CD4-positive, alpha-beta T cell (primary cell): ENCODE data around the gene ST3GAL3. TPM values are rescaled to one million over a fixed set of nuclear protein-coding genes. Genes with fewer than 3 reads are reported as not detected.

Experiments used
- ATAC-seq: fragments of 200-7000 bp; cut with Tn5 transposase; one replicate; pipeline ENCODE4 v1.10.0; 2022; ENCODE audit warnings: mild to moderate bottlenecking; ENCODE audit not compliant: poor library complexity
- CTCF ChIA-PET: fragments of 350-600 bp; sonication (Branson Sonifier 250); formaldehyde crosslinking; loops from one replicate; lab custom pipeline; 2021; ENCODE audit warnings: antibody characterized with exemption, inconsistent platforms; lab: Charles Lee
- POLR2A ChIA-PET: fragments of 350-600 bp; sonication (Branson Sonifier 250); formaldehyde crosslinking; loops from one replicate; lab custom pipeline; 2021; ENCODE audit warnings: antibody characterized with exemption, inconsistent platforms; lab: Charles Lee
- DNase-seq, 14 experiments: peaks; one replicate each; pipeline ENCODE4 v3.0.0-alpha.2; 2013 to 2020; ENCODE audit warnings: mixed read lengths in 2 of 14
- H3K27ac ChIP-seq, 2 donors: one replicate each; pipeline versions ENCODE4 v1.5.1 to v1.7.0; 2013; ENCODE audit warnings: low read length in 2 of 2, low read depth in 1 of 2, mild to moderate bottlenecking in 1 of 2
- H3K27me3 ChIP-seq, 2 experiments: 1 replicate in 1 of 2; 2 replicates in 1 of 2; pipeline versions ENCODE4 v1.6.1 to v1.7.0; 2013; ENCODE audit warnings: low read length in 2 of 2, control low read depth in 1 of 2, mild to moderate bottlenecking in 1 of 2, moderate library complexity in 1 of 2; ENCODE audit not compliant: insufficient read depth in 2 of 2, control insufficient read depth in 1 of 2
- H3K36me3 ChIP-seq: one replicate; pipeline ENCODE4 v1.6.1; 2013; ENCODE audit warnings: low read length, control low read depth; ENCODE audit not compliant: insufficient read depth
- H3K4me1 ChIP-seq: one replicate; pipeline ENCODE4 v1.6.1; 2013; ENCODE audit warnings: low read length, control low read depth; ENCODE audit not compliant: insufficient read depth
- H3K4me3 ChIP-seq: one replicate; pipeline ENCODE4 v1.5.1; 2013; ENCODE audit warnings: mild to moderate bottlenecking, low read length, moderate library complexity
- H3K9me3 ChIP-seq, 2 experiments: 1 replicate in 1 of 2; 2 replicates in 1 of 2; pipeline versions ENCODE4 v1.6.1 to v1.7.0; 2013; ENCODE audit warnings: low read length in 2 of 2, mild to moderate bottlenecking in 2 of 2, control low read depth in 1 of 2, moderate library complexity in 1 of 2; ENCODE audit not compliant: control insufficient read depth in 1 of 2, insufficient read depth in 1 of 2
- H3K27ac Mint-ChIP-seq: one replicate; pipeline ENCODE4 v1.8.0; 2020; ENCODE audit warnings: mixed read lengths
- H3K27me3 Mint-ChIP-seq: one replicate; pipeline ENCODE4 v1.8.0; 2021; ENCODE audit warnings: mixed read lengths
- H3K36me3 Mint-ChIP-seq: one replicate; pipeline ENCODE4 v1.8.0; 2021; ENCODE audit warnings: low read depth, mixed read lengths
- H3K4me1 Mint-ChIP-seq: one replicate; pipeline ENCODE4 v1.8.0; 2021; ENCODE audit warnings: low read depth, mixed read lengths
- H3K4me3 Mint-ChIP-seq: one replicate; pipeline ENCODE4 v1.8.0; 2020; ENCODE audit warnings: mild to moderate bottlenecking, mixed read lengths
- H3K9me3 Mint-ChIP-seq: one replicate; pipeline ENCODE4 v1.8.0; 2020; ENCODE audit warnings: mixed read lengths
- CTCF ChIP-seq: fragments of 200-600 bp; IDR thresholded peaks from one replicate; pipeline ENCODE4 v1.8.0; 2022; ENCODE audit warnings: antibody characterized with exemption, mild to moderate bottlenecking
- intact Hi-C, 2 experiments: fragments of 100-400 bp; cut with DNase I in 1 of 2; cut with micrococcal nuclease in 1 of 2; formaldehyde crosslinking; loops; one replicate each; pipeline versions ENCODE4 v1.15.1 to v1.9.0; 2023 to 2025; cut with DNase I, micrococcal nuclease
- total RNA-seq, 174 experiments: library from RNA in 2 of 174; stranded (reverse) in 2 of 174; gene quantifications; one replicate each; pipeline ENCODE4 v1.2.3 and lab custom pipeline; 2021 to 2026

The ST3GAL3 gene
- total RNA-seq, 2 experiments from 2014 or later: 17.6 to 20.5 TPM

- ChIA-PET CTCF (no interaction called here), POLR2A (no interaction called here)
- no peaks in the 10 kb centered on the region for H3K9me3 ChIP-seq
- H3K4me3 Mint-ChIP-seq: no peak overlapping the region
- no peaks in the 10 kb centered on the region for H3K4me1 ChIP-seq
- H3K4me3 ChIP-seq: no peak overlapping the region
- H3K9me3 Mint-ChIP-seq: no peaks in the 10 kb centered on the region
- ATAC-seq (no peak), DNase-seq (no peak)
- H3K36me3 ChIP-seq: peaks cover 49% of the 10 kb centered on the region
- H3K27ac ChIP-seq: no peak overlapping the region
- peaks cover 45% of the 10 kb centered on the region for H3K36me3 Mint-ChIP-seq
- H3K27me3 Mint-ChIP-seq: no peaks in the 10 kb centered on the region
- intact Hi-C loops: no loop called here
- no peak overlapping the region for H3K27ac Mint-ChIP-seq
- no peaks in the 10 kb centered on the region for H3K4me1 Mint-ChIP-seq
- TF ChIP-seq CTCF: no peak
- H3K27me3 ChIP-seq: no peaks in the 10 kb centered on the region
Measured at GRCh38 chr1:43958351-43959255, 251.3 kb downstream of the ST3GAL3 start.

GRCh38 chr1:43960798-43961197 lies 253.5 kb downstream of the ST3GAL3 start:
- Mint-ChIP-seq H3K9me3 (no peaks in the 10 kb centered on the region), H3K27ac (no peak overlapping the region), H3K4me1 (no peaks in the 10 kb centered on the region), H3K36me3 (peaks cover 45% of the 10 kb centered on the region), H3K4me3 (no peak overlapping the region), H3K27me3 (no peaks in the 10 kb centered on the region)
- Histone ChIP-seq H3K4me3 (no peak overlapping the region), H3K27me3 (no peaks in the 10 kb centered on the region), H3K36me3 (peaks cover 57% of the 10 kb centered on the region), H3K4me1 (no peaks in the 10 kb centered on the region), H3K9me3 (no peaks in the 10 kb centered on the region), H3K27ac (no peak overlapping the region)
- intact Hi-C loops: no loop called here
- DNase-seq: no peak
- POLR2A ChIA-PET: no interaction called here
- ATAC-seq: no peak
- TF ChIP-seq CTCF: no peak
- CTCF ChIA-PET: no interaction called here

GRCh38 chr1:43961692-43962091 lies 254.4 kb downstream of the ST3GAL3 start:
- CTCF ChIA-PET: no interaction called here
- H3K27me3 Mint-ChIP-seq: no peaks in the 10 kb centered on the region

More at GRCh38 chr1:43961692-43962091, 254.4 kb downstream of the ST3GAL3 start:
- no peaks in the 10 kb centered on the region for H3K9me3 Mint-ChIP-seq
- H3K9me3 ChIP-seq: no peaks in the 10 kb centered on the region
- intact Hi-C loops: no loop called here
- no peak overlapping the region for H3K27ac ChIP-seq
- H3K4me1 ChIP-seq: no peaks in the 10 kb centered on the region
- DNase-seq (no peak), ATAC-seq (no peak)
- H3K27me3 ChIP-seq: no peaks in the 10 kb centered on the region
- peaks cover 41% of the 10 kb centered on the region for H3K36me3 Mint-ChIP-seq
- no peak overlapping the region for H3K27ac Mint-ChIP-seq
- peaks cover 52% of the 10 kb centered on the region for H3K36me3 ChIP-seq
- POLR2A ChIA-PET: no interaction called here
- H3K4me3 ChIP-seq: no peak overlapping the region
- no peak overlapping the region for H3K4me3 Mint-ChIP-seq
- no peak for TF ChIP-seq CTCF
- no peaks in the 10 kb centered on the region for H3K4me1 Mint-ChIP-seq
